Measurements from ENCODE around the gene TMEM163.

Gene TMEM163

DNA sequence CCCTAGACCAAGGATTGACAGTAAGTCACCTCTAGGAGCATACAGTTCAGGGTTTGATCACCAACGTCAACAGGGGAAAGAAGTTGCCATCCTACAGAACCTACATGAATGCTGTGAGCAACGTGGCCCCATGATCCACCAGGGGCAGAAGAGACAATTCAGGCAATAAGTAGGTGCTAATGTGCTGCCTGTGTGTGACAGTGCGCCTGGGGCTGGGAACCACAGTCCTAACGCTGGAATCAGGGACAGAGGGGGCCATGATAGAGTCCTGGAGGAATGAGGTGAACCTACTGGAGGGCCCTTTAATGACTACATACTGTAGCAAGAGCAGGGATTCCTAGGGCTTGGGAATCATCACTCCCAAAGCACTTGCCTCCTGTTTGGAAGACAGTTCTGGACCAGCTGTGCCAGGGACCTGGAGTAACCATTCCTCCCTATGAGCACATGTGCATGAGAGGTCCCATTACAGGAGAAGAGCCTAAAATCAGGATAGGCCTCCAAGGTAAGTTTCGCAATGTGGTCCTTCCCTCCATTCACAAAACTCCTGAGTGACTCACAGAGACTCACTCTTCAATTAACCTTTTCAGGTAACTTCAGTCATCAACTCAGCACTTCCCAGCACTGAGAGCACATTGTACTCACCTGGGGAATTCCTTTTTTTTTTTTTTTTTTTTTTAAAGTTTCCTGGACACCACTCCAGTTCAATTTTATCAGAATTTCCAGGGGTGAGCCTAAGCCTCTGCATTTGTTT is 214.0 kb downstream of the TMEM163 start:
- H3K27me3 ChIP-seq (ENCODE audit: insufficient read depth, low read length), result peaks cover 34% of the 10 kb centered on the region
- H3K27ac ChIP-seq (ENCODE audit: low read depth, low read length), result no peak overlapping the region
- H3K36me3 ChIP-seq (ENCODE audit: insufficient read depth, low read length), result no peaks in the 10 kb centered on the region
- no peak overlapping the region for H3K4me3 ChIP-seq (ENCODE audit: low read depth, low read length)
- H2AFZ ChIP-seq (ENCODE audit: low read length, unreplicated experiment), result no peak overlapping the region
- H3K4me1 ChIP-seq (ENCODE audit: control insufficient read depth, insufficient read depth, low read length, unreplicated experiment), result no peaks in the 10 kb centered on the region
- H3K79me2 ChIP-seq (ENCODE audit: control insufficient read depth, insufficient read depth, low read length, unreplicated experiment), result no peaks in the 10 kb centered on the region

DNA sequence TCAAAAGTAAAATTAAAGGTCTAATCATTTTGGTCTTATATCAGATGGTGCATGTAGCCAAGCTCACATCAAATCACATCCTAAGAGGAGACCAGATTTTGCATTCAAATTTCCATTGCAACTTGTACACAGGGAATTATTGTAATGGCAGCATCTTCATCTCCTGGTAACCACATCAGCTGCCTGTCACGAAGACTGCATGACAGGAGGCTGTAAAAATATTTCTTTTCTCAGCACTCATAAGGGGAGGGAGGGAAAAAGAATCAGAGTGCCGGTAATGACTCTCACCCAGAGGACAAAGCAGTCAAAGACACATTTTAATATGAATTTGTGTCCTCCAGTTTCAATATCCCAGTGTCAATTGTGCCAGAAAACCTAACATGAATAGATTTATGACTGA is 216.7 kb downstream of the TMEM163 start:
- Histone ChIP-seq H2AFZ (ENCODE audit: low read length, unreplicated experiment) (no peak overlapping the region), H3K27ac (ENCODE audit: low read depth, low read length) (no peak overlapping the region), H3K4me3 (ENCODE audit: low read depth, low read length) (no peak overlapping the region), H3K4me1 (ENCODE audit: control insufficient read depth, insufficient read depth, low read length, unreplicated experiment) (no peaks in the 10 kb centered on the region), H3K36me3 (ENCODE audit: insufficient read depth, low read length) (no peaks in the 10 kb centered on the region), H3K79me2 (ENCODE audit: control insufficient read depth, insufficient read depth, low read length, unreplicated experiment) (no peaks in the 10 kb centered on the region), H3K27me3 (ENCODE audit: insufficient read depth, low read length) (peaks cover 27% of the 10 kb centered on the region)

DNA sequence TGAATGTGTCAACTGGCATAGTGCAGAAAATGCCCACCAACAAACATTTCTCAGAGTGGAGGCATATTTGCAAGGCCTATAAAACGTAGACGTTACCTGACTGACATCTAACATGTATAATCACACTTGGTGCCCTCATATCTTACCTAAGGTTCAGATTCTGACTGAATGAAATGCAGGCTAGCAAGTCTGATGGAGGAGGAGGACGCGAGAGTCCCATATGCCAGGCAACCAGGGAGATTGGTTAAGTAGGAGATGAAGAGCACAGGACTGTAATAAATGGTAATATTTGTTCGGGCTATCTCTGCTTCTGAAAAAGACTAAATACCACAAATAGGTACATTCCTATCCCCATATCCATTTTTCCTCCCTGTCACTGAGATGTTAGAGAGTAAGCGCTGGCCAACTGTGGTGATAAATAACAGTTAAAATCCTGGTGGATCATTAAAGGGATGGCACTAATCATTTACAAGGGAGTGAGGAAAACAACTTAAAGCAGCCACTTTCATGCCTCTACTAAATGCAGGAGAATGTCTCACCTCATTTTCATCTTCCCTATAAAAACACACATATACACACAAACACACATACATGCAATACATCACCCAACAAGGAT is 217.2 kb downstream of the TMEM163 start:
- Histone ChIP-seq H3K27me3 (ENCODE audit: insufficient read depth, low read length) (peaks cover 27% of the 10 kb centered on the region), H3K27ac (ENCODE audit: low read depth, low read length) (no peak overlapping the region), H3K36me3 (ENCODE audit: insufficient read depth, low read length) (no peaks in the 10 kb centered on the region), H3K4me1 (ENCODE audit: control insufficient read depth, insufficient read depth, low read length, unreplicated experiment) (no peaks in the 10 kb centered on the region), H3K4me3 (ENCODE audit: low read depth, low read length) (no peak overlapping the region), H3K79me2 (ENCODE audit: control insufficient read depth, insufficient read depth, low read length, unreplicated experiment) (no peaks in the 10 kb centered on the region), H2AFZ (ENCODE audit: low read length, unreplicated experiment) (no peak overlapping the region)

DNA sequence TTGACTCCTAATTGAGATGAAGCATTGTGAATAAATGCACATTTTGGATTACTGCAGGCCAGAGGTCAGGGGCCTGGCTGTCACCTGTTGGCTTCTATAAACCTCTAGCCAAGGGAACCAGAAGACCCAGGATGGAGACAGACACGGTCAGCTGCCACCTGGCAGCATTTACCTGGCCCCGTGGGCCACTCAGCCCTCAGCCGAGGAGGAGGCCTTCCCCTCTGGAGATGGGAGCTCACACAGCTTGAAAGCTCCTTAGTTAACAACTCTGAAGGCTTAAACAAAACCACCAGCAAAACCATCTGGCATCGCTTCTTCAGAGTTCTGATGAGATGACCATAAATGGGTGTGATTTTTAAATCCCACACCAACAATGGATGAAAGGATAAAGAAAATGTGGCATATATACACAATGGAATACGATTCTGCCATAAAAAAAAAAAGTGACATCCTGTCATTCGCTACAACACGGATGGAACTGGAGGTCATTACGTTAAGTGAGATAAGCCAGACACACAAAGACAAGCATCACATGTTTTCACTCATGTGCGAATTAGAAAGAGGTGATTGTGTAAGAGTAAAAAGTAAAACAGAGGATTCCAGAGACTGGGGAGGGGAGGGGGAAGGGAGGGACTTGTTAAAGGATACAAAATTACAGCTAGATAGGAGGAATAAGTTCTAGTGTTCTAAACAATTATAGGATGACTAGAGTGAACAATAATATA is 218.4 kb downstream of the TMEM163 start:
- no peaks in the 10 kb centered on the region for H3K36me3 ChIP-seq (ENCODE audit: insufficient read depth, low read length)
- H2AFZ ChIP-seq (ENCODE audit: low read length, unreplicated experiment), result no peak overlapping the region
- no peak overlapping the region for H3K27ac ChIP-seq (ENCODE audit: low read depth, low read length)
- no peak overlapping the region for H3K4me3 ChIP-seq (ENCODE audit: low read depth, low read length)
- H3K27me3 ChIP-seq (ENCODE audit: insufficient read depth, low read length), result peaks cover 27% of the 10 kb centered on the region
- H3K79me2 ChIP-seq (ENCODE audit: control insufficient read depth, insufficient read depth, low read length, unreplicated experiment), result no peaks in the 10 kb centered on the region
- H3K4me1 ChIP-seq (ENCODE audit: control insufficient read depth, insufficient read depth, low read length, unreplicated experiment), result no peaks in the 10 kb centered on the region

DNA sequence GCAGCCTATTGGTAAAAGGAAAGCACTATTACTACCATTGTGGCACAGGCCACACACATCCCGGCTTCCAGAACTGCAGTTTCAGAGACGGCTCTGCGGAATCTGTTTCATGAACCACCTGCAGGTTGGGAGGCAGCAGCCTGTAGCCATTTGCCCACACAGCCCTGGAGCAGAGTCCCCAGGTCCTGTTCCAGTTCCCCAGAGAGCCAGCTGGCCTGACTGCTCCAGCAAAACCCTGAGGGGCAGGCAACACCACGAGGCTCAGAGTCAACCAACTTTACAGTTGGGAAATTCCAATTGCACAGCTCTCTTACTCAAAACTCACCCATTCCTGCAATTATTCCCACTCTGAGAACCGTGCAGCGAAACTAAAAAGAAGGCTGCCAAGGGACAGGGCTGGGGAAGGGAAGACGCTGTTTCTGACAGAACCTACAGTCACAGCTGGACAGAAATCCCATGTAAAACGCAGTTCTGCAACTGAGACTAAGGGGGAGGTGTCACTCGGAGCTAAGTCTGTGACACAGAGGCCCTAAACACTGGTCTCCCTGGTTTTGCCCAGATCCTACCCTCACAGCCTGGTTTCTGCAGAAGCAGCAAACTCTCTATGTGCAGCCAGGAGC is 219.4 kb downstream of the TMEM163 start:
- H2AFZ ChIP-seq (ENCODE audit: low read length, unreplicated experiment), result no peak overlapping the region
- H3K79me2 ChIP-seq (ENCODE audit: control insufficient read depth, insufficient read depth, low read length, unreplicated experiment), result no peaks in the 10 kb centered on the region

DNA sequence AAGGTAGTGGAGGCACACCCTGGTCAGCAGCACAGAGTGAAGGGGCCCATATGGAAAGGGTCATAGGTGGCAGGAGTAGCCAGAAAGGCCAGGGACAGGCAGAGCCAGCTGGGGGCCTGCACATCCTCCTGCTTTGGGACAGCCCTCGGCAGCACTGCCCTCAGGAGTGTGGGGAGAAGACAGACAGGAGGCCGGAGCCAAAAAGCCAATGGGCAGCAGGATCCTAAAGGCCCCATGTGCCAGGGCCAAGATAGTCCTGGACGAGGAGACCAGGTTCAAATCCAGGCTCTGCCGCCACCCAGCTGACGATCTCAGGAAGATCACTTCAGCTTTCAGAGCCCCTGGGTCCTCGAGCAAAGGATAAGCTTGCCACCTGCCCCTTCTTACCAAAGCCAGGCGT is 220.1 kb downstream of the TMEM163 start:
- H2AFZ ChIP-seq (ENCODE audit: low read length, unreplicated experiment), result no peak overlapping the region
- H3K4me3 ChIP-seq (ENCODE audit: low read depth, low read length), result no peak overlapping the region

More for the DNA sequence above, 219.4 kb downstream of the TMEM163 start:
- H3K27me3 ChIP-seq (ENCODE audit: insufficient read depth, low read length), result peaks cover 33% of the 10 kb centered on the region
- no peak overlapping the region for H3K27ac ChIP-seq (ENCODE audit: low read depth, low read length)
- no peaks in the 10 kb centered on the region for H3K36me3 ChIP-seq (ENCODE audit: insufficient read depth, low read length)
- no peaks in the 10 kb centered on the region for H3K4me1 ChIP-seq (ENCODE audit: control insufficient read depth, insufficient read depth, low read length, unreplicated experiment)
- H3K4me3 ChIP-seq (ENCODE audit: low read depth, low read length), result no peak overlapping the region

DNA sequence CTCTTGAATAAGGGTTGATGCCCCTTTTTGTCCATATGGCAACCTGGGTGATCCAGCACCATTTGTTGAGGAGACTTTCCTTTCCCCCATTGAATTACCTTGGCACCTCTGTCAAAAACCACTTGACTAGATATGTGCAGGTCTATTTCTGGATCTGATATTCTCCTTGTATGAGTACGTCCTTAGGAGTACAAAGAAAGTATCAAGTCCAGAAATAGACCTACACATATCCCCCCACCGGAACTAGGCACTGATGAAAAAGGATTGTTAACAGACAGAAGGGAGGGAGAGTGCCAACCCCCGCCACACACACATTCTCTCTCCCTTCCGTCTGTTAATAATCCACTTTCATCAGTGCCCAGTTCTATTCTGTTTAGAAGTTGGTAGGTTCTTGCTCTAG is 225.0 kb downstream of the TMEM163 start:
- no peak overlapping the region for H3K4me3 ChIP-seq (ENCODE audit: low read depth, low read length)
- H2AFZ ChIP-seq (ENCODE audit: low read length, unreplicated experiment), result no peak overlapping the region
- H3K36me3 ChIP-seq (ENCODE audit: insufficient read depth, low read length), result no peaks in the 10 kb centered on the region
- no peaks in the 10 kb centered on the region for H3K4me1 ChIP-seq (ENCODE audit: control insufficient read depth, insufficient read depth, low read length, unreplicated experiment)
- peaks cover 43% of the 10 kb centered on the region for H3K27me3 ChIP-seq (ENCODE audit: insufficient read depth, low read length)
- no peak overlapping the region for H3K27ac ChIP-seq (ENCODE audit: low read depth, low read length)
- no peaks in the 10 kb centered on the region for H3K79me2 ChIP-seq (ENCODE audit: control insufficient read depth, insufficient read depth, low read length, unreplicated experiment)

More for the DNA sequence above, 220.1 kb downstream of the TMEM163 start:
- Histone ChIP-seq H3K27ac (ENCODE audit: low read depth, low read length) (no peak overlapping the region), H3K4me1 (ENCODE audit: control insufficient read depth, insufficient read depth, low read length, unreplicated experiment) (no peaks in the 10 kb centered on the region), H3K79me2 (ENCODE audit: control insufficient read depth, insufficient read depth, low read length, unreplicated experiment) (no peaks in the 10 kb centered on the region), H3K27me3 (ENCODE audit: insufficient read depth, low read length) (peaks cover 39% of the 10 kb centered on the region), H3K36me3 (ENCODE audit: insufficient read depth, low read length) (no peaks in the 10 kb centered on the region)

DNA sequence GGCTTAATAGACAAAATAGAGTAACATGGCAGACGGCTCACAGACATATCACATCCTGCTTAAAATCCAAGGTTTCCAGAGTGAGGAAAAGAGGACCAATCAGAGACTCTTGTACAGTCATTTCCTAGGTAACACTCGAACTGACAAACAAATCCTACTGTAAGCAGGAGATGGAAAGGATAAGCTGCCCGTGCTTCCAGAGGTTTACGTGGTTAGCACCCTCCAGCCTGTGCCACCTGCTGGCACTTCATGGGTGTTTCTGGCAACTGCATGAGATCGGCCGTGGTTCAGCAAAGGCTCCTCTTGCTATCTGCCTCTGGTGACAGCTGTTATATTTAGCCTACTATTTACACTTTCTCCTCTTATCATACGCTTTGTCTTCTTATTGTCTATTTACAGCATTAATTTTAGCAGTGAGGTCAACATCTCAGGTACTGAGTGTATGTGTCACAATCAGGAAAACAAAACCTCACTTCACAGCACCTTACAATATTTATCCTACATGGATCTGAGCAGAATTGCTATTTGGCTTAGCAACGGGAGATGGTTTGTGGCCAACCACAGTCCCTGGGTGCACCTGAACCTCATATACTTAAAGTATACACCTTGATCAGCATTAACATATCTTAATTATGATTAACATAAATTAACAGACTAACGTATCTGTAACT is 226.9 kb downstream of the TMEM163 start:
- Histone ChIP-seq H2AFZ (ENCODE audit: low read length, unreplicated experiment) (no peak overlapping the region), H3K27me3 (ENCODE audit: insufficient read depth, low read length) (peaks cover 54% of the 10 kb centered on the region)

DNA sequence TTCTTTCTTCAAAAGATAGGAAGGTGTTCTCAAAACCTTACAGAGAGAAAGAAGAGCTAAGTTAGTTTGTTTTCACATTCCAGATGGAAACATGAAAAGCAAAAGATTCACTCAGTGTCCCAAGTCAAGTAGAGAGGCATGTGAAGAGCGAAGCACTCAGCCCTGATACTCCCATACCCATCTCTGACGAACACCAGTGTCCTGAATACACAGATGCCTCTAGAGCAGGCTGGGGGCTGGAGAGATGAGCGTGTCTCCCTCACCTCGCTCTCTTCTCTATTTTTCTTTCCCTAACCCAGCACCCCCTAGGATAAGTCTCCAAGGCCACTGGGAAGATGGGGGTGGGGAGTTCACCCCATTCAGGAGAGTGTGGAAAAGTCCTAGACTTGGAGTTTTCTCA is 227.8 kb downstream of the TMEM163 start:
- H2AFZ ChIP-seq (ENCODE audit: low read length, unreplicated experiment), result no peak overlapping the region
- no peak overlapping the region for H3K4me3 ChIP-seq (ENCODE audit: low read depth, low read length)
- H3K27me3 ChIP-seq (ENCODE audit: insufficient read depth, low read length), result peaks cover 62% of the 10 kb centered on the region
- no peaks in the 10 kb centered on the region for H3K79me2 ChIP-seq (ENCODE audit: control insufficient read depth, insufficient read depth, low read length, unreplicated experiment)
- H3K36me3 ChIP-seq (ENCODE audit: insufficient read depth, low read length), result no peaks in the 10 kb centered on the region
- H3K27ac ChIP-seq (ENCODE audit: low read depth, low read length), result no peak overlapping the region
- H3K4me1 ChIP-seq (ENCODE audit: control insufficient read depth, insufficient read depth, low read length, unreplicated experiment), result no peaks in the 10 kb centered on the region

More for the DNA sequence above, 226.9 kb downstream of the TMEM163 start:
- H3K27ac ChIP-seq (ENCODE audit: low read depth, low read length), result no peak overlapping the region
- no peak overlapping the region for H3K4me3 ChIP-seq (ENCODE audit: low read depth, low read length)
- H3K79me2 ChIP-seq (ENCODE audit: control insufficient read depth, insufficient read depth, low read length, unreplicated experiment), result no peaks in the 10 kb centered on the region
- no peaks in the 10 kb centered on the region for H3K36me3 ChIP-seq (ENCODE audit: insufficient read depth, low read length)
- H3K4me1 ChIP-seq (ENCODE audit: control insufficient read depth, insufficient read depth, low read length, unreplicated experiment), result no peaks in the 10 kb centered on the region

DNA sequence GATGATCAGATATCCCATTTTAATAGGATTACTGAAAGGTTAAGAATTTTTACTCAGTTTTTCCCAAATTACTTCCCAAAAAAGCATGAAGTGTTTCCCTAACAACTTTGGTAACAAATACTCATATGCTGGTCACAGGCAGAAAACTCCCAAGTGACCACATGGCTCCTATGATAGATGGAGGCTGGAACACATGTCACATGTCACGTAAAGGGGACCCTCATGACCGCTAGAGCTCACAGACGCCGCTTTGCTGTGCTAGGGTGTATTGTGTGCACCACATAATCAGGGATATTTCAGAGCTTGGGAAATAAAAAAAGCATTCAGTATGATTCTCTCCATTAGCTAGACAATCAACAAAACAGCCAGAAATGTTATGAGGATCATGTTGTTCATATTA is 228.2 kb downstream of the TMEM163 start:
- H3K27me3 ChIP-seq (ENCODE audit: insufficient read depth, low read length), result peaks cover 66% of the 10 kb centered on the region
- H3K4me1 ChIP-seq (ENCODE audit: control insufficient read depth, insufficient read depth, low read length, unreplicated experiment), result no peaks in the 10 kb centered on the region
- no peaks in the 10 kb centered on the region for H3K79me2 ChIP-seq (ENCODE audit: control insufficient read depth, insufficient read depth, low read length, unreplicated experiment)
- no peak overlapping the region for H3K4me3 ChIP-seq (ENCODE audit: low read depth, low read length)
- H3K36me3 ChIP-seq (ENCODE audit: insufficient read depth, low read length), result no peaks in the 10 kb centered on the region
- no peak overlapping the region for H2AFZ ChIP-seq (ENCODE audit: low read length, unreplicated experiment)
- no peak overlapping the region for H3K27ac ChIP-seq (ENCODE audit: low read depth, low read length)

All from ACC112 (cell line).